Activated CD4-positive, alpha-beta memory T cell treated with anti-CD3 and anti-CD28 coated beads for 36 hours (primary cell): ENCODE measurements around the gene CDH23. TPM values are rescaled to one million over a fixed set of nuclear protein-coding genes. Genes with fewer than 3 reads are reported as not detected.

Source experiments
- CTCF ChIA-PET: fragments of 350-600 bp; sonication (Branson Sonifier 250); formaldehyde crosslinking; loops from one replicate; lab custom pipeline; 2021; ENCODE audit warnings: antibody characterized with exemption, inconsistent platforms; lab: Charles Lee
- POLR2A ChIA-PET: fragments of 350-600 bp; sonication (Branson Sonifier 250); formaldehyde crosslinking; loops from one replicate; lab custom pipeline; 2021; ENCODE audit warnings: antibody characterized with exemption; lab: Charles Lee
- DNase-seq: peaks from one replicate; pipeline ENCODE4 v3.0.0-alpha.2; 2020
- H3K27ac Mint-ChIP-seq: one replicate; pipeline ENCODE4 v1.8.0; 2021; ENCODE audit warnings: mixed read lengths
- H3K27me3 Mint-ChIP-seq: one replicate; pipeline ENCODE4 v1.8.0; 2021; ENCODE audit warnings: mixed read lengths
- H3K36me3 Mint-ChIP-seq: one replicate; pipeline ENCODE4 v1.8.0; 2021; ENCODE audit warnings: mixed read lengths
- H3K4me1 Mint-ChIP-seq: one replicate; pipeline ENCODE4 v1.8.0; 2021; ENCODE audit warnings: low read depth, mixed read lengths
- H3K4me3 Mint-ChIP-seq: one replicate; pipeline ENCODE4 v1.8.0; 2021; ENCODE audit warnings: mild to moderate bottlenecking, mixed read lengths
- H3K9me3 Mint-ChIP-seq: one replicate; pipeline ENCODE4 v1.8.0; 2021; ENCODE audit warnings: mixed read lengths
- intact Hi-C: fragments of 100-400 bp; cut with micrococcal nuclease; formaldehyde crosslinking; loops from one replicate; pipeline ENCODE4 v1.15.1; 2023
- total RNA-seq, 2 experiments: library from RNA; stranded (reverse); gene quantifications; one replicate each; pipeline ENCODE4 v1.2.3, GENCODE V29; 2021

Gene CDH23
- total RNA-seq, 2 experiments from 2014 or later: 2.6 TPM

GRCh38 chr10:71582506-71583475, 186.1 kb downstream of the CDH23 start:
- DNase-seq: no peak
- H3K27me3 Mint-ChIP-seq: no peaks in the 10 kb centered on the region
- no peaks in the 10 kb centered on the region for H3K36me3 Mint-ChIP-seq
- ChIA-PET CTCF (interaction anchor here (1.9 kb wide), 1 partner anchor 12 kb away, joined by 11 read pairs; no protein-coding TSS in a partner anchor), POLR2A (no interaction called here)
- H3K4me1 Mint-ChIP-seq: no peaks in the 10 kb centered on the region
- no peak overlapping the region for H3K27ac Mint-ChIP-seq
- H3K9me3 Mint-ChIP-seq: no peaks in the 10 kb centered on the region
- no peak overlapping the region for H3K4me3 Mint-ChIP-seq
- intact Hi-C loops: no loop called here

GRCh38 chr10:71584461-71584860, 187.7 kb downstream of the CDH23 start:
- Mint-ChIP-seq H3K27ac (no peak overlapping the region), H3K9me3 (no peaks in the 10 kb centered on the region), H3K4me3 (no peak overlapping the region), H3K27me3 (no peaks in the 10 kb centered on the region), H3K4me1 (no peaks in the 10 kb centered on the region), H3K36me3 (no peaks in the 10 kb centered on the region)
- ChIA-PET POLR2A (no interaction called here), CTCF (interaction anchor here (0.9 kb wide), 1 partner anchor 25 kb away, joined by 3 read pairs; no protein-coding TSS in a partner anchor)
- no peak for DNase-seq
- intact Hi-C loops: no loop called here

- Mint-ChIP-seq H3K4me3 (no peak overlapping the region), H3K27me3 (no peaks in the 10 kb centered on the region), H3K27ac (no peak overlapping the region), H3K4me1 (no peaks in the 10 kb centered on the region), H3K36me3 (no peaks in the 10 kb centered on the region), H3K9me3 (no peaks in the 10 kb centered on the region)
- ChIA-PET POLR2A (no interaction called here), CTCF (interaction anchor here (0.9 kb wide), 1 partner anchor 24 kb away, joined by 3 read pairs; no protein-coding TSS in a partner anchor)
- no peak for DNase-seq
- intact Hi-C loops: no loop called here
These were observed 188.3 kb downstream of the CDH23 start for GRCh38 chr10:71584902-71585563.

- H3K9me3 Mint-ChIP-seq: no peaks in the 10 kb centered on the region
- no peak overlapping the region for H3K27ac Mint-ChIP-seq
- intact Hi-C loops: no loop called here
- ChIA-PET CTCF (interaction anchor here (1.0 kb wide), 1 partner anchor 15 kb away, joined by 6 read pairs; no protein-coding TSS in a partner anchor), POLR2A (no interaction called here)
- no peaks in the 10 kb centered on the region for H3K4me1 Mint-ChIP-seq
- no peaks in the 10 kb centered on the region for H3K36me3 Mint-ChIP-seq
- no peak overlapping the region for H3K4me3 Mint-ChIP-seq
- H3K27me3 Mint-ChIP-seq: no peaks in the 10 kb centered on the region
- no peak for DNase-seq
These were observed 189.0 kb downstream of the CDH23 start for GRCh38 chr10:71585564-71586290.

- DNase-seq: no peak
- H3K27me3 Mint-ChIP-seq: no peaks in the 10 kb centered on the region
- intact Hi-C loops: no loop called here
- no peak overlapping the region for H3K27ac Mint-ChIP-seq
- ChIA-PET CTCF (interaction anchor here (1.6 kb wide), 1 partner anchor 18 kb away, joined by 7 read pairs; no protein-coding TSS in a partner anchor), POLR2A (no interaction called here)
- no peaks in the 10 kb centered on the region for H3K9me3 Mint-ChIP-seq
- H3K4me1 Mint-ChIP-seq: no peaks in the 10 kb centered on the region
- H3K36me3 Mint-ChIP-seq: no peaks in the 10 kb centered on the region
- no peak overlapping the region for H3K4me3 Mint-ChIP-seq
These were observed 191.3 kb downstream of the CDH23 start for GRCh38 chr10:71587941-71588573.

- POLR2A ChIA-PET: no interaction called here
- Mint-ChIP-seq H3K4me1 (no peaks in the 10 kb centered on the region), H3K36me3 (no peaks in the 10 kb centered on the region), H3K27ac (no peak overlapping the region), H3K4me3 (no peak overlapping the region), H3K27me3 (no peaks in the 10 kb centered on the region), H3K9me3 (no peaks in the 10 kb centered on the region)
- DNase-seq: no peak
- intact Hi-C loops: no loop called here
- CTCF ChIA-PET: no interaction called here
These were observed 192.0 kb downstream of the CDH23 start for GRCh38 chr10:71588685-71589084.

GRCh38 chr10:71589617-71590551, 193.2 kb downstream of the CDH23 start:
- Mint-ChIP-seq H3K27ac (no peak overlapping the region), H3K4me1 (no peaks in the 10 kb centered on the region), H3K4me3 (no peak overlapping the region), H3K36me3 (no peaks in the 10 kb centered on the region), H3K27me3 (no peaks in the 10 kb centered on the region), H3K9me3 (no peaks in the 10 kb centered on the region)
- intact Hi-C loops: no loop called here
- ChIA-PET CTCF (no interaction called here), POLR2A (interaction anchor here (0.6 kb wide), 1 partner anchor 41 kb away, joined by 3 read pairs; no protein-coding TSS in a partner anchor)
- DNase-seq: no peak

- Mint-ChIP-seq H3K9me3 (no peaks in the 10 kb centered on the region), H3K4me1 (no peaks in the 10 kb centered on the region)
These were observed 194.1 kb downstream of the CDH23 start for GRCh38 chr10:71590781-71591350.

GRCh38 chr10:71594934-71595571, 198.3 kb downstream of the CDH23 start:
- no peak overlapping the region for H3K27ac Mint-ChIP-seq
- no peak overlapping the region for H3K4me3 Mint-ChIP-seq
- intact Hi-C loops: no loop called here
- no peaks in the 10 kb centered on the region for H3K9me3 Mint-ChIP-seq
- ChIA-PET POLR2A (no interaction called here), CTCF (no interaction called here)
- H3K36me3 Mint-ChIP-seq: no peaks in the 10 kb centered on the region
- DNase-seq: no peak
- H3K4me1 Mint-ChIP-seq: no peaks in the 10 kb centered on the region
- H3K27me3 Mint-ChIP-seq: no peaks in the 10 kb centered on the region

More at GRCh38 chr10:71590781-71591350, 194.1 kb downstream of the CDH23 start:
- ChIA-PET CTCF (interaction anchor here (0.6 kb wide), 1 partner anchor 461 kb away, joined by 3 read pairs; no protein-coding TSS in a partner anchor), POLR2A (no interaction called here)
- no peaks in the 10 kb centered on the region for H3K27me3 Mint-ChIP-seq
- intact Hi-C loops: no loop called here
- DNase-seq: no peak
- H3K36me3 Mint-ChIP-seq: no peaks in the 10 kb centered on the region
- H3K27ac Mint-ChIP-seq: no peak overlapping the region
- H3K4me3 Mint-ChIP-seq: no peak overlapping the region

GRCh38 chr10:71595649-71596048, 198.9 kb downstream of the CDH23 start:
- H3K4me1 Mint-ChIP-seq: peaks cover 1% of the 10 kb centered on the region
- no peak overlapping the region for H3K27ac Mint-ChIP-seq
- no peak overlapping the region for H3K4me3 Mint-ChIP-seq
- POLR2A ChIA-PET: no interaction called here
- CTCF ChIA-PET: no interaction called here
- no peaks in the 10 kb centered on the region for H3K36me3 Mint-ChIP-seq
- H3K9me3 Mint-ChIP-seq: no peaks in the 10 kb centered on the region
- intact Hi-C loops: no loop called here
- no peaks in the 10 kb centered on the region for H3K27me3 Mint-ChIP-seq
- DNase-seq: no peak
